ENCODE measurements around the gene TREML2.

The TREML2 gene

DNA sequence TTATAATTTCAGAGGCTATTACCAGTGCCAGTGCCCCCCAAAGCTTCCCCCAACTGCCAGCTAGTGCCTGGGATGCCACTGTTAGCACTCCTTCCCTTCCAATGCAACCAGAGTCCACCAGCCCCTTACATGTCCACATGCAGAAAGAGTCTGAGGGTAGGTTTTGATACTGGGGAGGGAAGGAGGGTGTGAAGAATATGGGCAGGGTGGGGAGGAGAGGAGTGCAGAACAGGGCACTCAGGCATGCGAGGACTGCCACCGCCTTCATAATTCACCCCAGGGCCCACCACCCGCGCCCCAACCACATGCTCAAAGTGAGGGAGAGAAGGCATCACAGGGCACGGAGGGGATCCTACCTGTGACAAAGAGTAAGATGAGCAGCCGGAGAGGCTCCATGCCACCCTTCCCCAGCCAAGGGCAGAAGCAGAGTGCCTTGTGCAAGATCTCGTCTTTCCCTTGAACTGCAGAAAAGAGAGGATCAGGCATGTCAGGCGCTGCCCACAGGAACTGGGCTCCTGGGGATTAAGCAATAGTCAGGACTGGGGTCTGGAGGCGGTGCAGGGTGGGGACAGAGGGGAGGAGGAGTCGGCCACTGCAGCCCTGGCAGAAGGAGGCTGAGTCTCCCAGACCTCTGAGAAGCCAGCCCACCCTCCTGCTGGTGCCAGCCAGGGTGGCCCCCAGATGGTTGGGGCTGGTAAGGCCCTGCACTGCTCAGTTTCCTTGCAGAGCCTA lies 38.1 kb downstream of the TREML2 start, which contains the start of gene TREM2:
Gene TREM2 (minus strand): TSS at position 430 of the 732 bp plus-strand sequence. CDS start 34 bp downstream, at position 396.
- no peak within 1 kb of the TSS for H3K4me3 ChIP-seq (ENCODE audit: low read depth, low read length)
- CTCF ChIA-PET = no interaction called here
- H3K4me1 ChIP-seq (ENCODE audit: control insufficient read depth, insufficient read depth, low read length) = no peaks in the 10 kb centered on the region
- TF ChIP-seq EGR2 (tag by site-specific recombination; IDR thresholded peaks at IDR 0.05; ENCODE audit: low read depth) = 0 out of 2 replicates have a peak, but pooled peaks have one; percentile 22
- peak; percentile 55 for TF ChIP-seq ZFHX2 (tag by site-specific recombination; conservative IDR thresholded peaks at IDR 0.05)
- TF ChIP-seq WT1 (tag by site-specific recombination; IDR thresholded peaks at IDR 0.05) = no peak
- TF ChIP-seq ZBTB20 (tag by site-specific recombination; IDR thresholded peaks at IDR 0.05) = no peak
- H3K9me3 ChIP-seq (ENCODE audit: control insufficient read depth, insufficient read depth, low read depth, low read length) = no peaks in the 10 kb centered on the region
- POLR2A ChIA-PET = interaction anchor here (0.7 kb wide), 1 partner anchor 42 kb away, joined by 3 read pairs; no protein-coding TSS in a partner anchor
- no peak within 1 kb of the TSS for H3K27ac ChIP-seq (ENCODE audit: extremely low read depth, low read depth, low read length)
- H3K36me3 ChIP-seq (ENCODE audit: control insufficient read depth in 2 of 2, insufficient read depth in 1 of 2, low read length in 2 of 2) = no peaks in the 10 kb centered on the region

DNA sequence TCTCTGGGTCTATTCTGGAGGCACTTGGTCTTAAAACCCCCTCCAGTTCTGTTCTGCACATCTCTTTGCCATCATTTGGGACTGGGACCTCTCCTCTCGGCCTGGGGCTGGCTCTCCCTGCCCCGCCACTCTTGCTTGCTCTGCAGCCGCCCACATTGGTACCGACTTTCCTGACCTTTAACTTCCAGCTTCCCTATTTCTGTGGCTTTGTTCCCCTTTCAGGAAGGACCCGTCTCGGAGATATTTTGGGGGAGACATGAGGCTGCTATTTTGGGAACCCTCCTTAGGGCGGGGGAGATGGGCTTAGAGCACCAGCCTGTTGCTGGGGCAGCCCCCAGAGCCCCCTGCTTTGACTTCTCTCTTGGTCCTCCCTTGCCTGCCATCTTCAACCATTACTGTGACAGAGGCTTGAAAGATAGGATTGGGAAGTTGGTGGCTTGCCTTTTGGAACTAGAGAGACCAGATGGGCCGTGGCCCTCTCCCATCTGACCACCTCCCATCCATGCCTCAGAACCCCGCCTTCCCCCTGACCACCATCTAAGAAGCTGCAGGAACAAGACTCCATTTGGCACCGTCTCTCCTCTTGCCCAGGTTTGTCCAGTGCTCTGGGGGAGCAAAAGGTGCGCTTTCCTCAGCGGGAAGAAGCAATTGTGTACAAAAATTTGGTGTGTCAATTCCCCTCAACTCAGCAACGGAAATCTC lies 38.9 kb downstream of the TREML2 start:
- TF ChIP-seq, protein P1, sequence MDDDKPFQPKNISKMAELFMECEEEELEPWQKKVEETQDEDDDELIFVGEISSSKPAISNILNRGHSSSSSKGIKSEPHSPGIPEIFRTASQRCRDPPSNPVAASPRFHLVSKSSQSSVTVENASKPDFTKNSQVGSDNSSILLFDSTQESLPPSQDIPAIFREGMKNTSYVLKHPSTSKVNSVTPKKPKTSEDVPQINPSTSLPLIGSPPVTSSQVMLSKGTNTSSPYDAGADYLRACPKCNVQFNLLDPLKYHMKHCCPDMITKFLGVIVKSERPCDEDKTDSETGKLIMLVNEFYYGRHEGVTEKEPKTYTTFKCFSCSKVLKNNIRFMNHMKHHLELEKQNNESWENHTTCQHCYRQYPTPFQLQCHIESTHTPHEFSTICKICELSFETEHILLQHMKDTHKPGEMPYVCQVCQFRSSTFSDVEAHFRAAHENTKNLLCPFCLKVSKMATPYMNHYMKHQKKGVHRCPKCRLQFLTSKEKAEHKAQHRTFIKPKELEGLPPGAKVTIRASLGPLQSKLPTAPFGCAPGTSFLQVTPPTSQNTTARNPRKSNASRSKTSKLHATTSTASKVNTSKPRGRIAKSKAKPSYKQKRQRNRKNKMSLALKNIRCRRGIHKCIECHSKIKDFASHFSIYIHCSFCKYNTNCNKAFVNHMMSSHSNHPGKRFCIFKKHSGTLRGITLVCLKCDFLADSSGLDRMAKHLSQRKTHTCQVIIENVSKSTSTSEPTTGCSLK (tag by site-specific recombination; IDR thresholded peaks at IDR 0.05) = no peak
- TF ChIP-seq SP7 (tag by site-specific recombination; IDR thresholded peaks at IDR 0.05) (no peak), KLF16 (tag by site-specific recombination; IDR thresholded peaks at IDR 0.05) (no peak), SP3 (tag by site-specific recombination; IDR thresholded peaks at IDR 0.05) (no peak), ZNF335 (tag by site-specific recombination; conservative IDR thresholded peaks at IDR 0.05) (no peak), ZNF292 (tag by site-specific recombination; IDR thresholded peaks at IDR 0.05; ENCODE audit: borderline replicate concordance, low read depth) (no peak), ZSCAN23 (tag by site-specific recombination; IDR thresholded peaks at IDR 0.05) (no peak), ZNF558 (tag by site-specific recombination; IDR thresholded peaks at IDR 0.05) (no peak), ZFP37 (tag by site-specific recombination; IDR thresholded peaks at IDR 0.05) (no peak), ZNF623 (tag by site-specific recombination; IDR thresholded peaks at IDR 0.05) (no peak)
- TF ChIP-seq, protein P2, sequence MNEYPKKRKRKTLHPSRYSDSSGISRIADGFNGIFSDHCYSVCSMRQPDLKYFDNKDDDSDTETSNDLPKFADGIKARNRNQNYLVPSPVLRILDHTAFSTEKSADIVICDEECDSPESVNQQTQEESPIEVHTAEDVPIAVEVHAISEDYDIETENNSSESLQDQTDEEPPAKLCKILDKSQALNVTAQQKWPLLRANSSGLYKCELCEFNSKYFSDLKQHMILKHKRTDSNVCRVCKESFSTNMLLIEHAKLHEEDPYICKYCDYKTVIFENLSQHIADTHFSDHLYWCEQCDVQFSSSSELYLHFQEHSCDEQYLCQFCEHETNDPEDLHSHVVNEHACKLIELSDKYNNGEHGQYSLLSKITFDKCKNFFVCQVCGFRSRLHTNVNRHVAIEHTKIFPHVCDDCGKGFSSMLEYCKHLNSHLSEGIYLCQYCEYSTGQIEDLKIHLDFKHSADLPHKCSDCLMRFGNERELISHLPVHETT (tag by site-specific recombination; IDR thresholded peaks at IDR 0.05) = no peak
- TF ChIP-seq, protein P3, sequence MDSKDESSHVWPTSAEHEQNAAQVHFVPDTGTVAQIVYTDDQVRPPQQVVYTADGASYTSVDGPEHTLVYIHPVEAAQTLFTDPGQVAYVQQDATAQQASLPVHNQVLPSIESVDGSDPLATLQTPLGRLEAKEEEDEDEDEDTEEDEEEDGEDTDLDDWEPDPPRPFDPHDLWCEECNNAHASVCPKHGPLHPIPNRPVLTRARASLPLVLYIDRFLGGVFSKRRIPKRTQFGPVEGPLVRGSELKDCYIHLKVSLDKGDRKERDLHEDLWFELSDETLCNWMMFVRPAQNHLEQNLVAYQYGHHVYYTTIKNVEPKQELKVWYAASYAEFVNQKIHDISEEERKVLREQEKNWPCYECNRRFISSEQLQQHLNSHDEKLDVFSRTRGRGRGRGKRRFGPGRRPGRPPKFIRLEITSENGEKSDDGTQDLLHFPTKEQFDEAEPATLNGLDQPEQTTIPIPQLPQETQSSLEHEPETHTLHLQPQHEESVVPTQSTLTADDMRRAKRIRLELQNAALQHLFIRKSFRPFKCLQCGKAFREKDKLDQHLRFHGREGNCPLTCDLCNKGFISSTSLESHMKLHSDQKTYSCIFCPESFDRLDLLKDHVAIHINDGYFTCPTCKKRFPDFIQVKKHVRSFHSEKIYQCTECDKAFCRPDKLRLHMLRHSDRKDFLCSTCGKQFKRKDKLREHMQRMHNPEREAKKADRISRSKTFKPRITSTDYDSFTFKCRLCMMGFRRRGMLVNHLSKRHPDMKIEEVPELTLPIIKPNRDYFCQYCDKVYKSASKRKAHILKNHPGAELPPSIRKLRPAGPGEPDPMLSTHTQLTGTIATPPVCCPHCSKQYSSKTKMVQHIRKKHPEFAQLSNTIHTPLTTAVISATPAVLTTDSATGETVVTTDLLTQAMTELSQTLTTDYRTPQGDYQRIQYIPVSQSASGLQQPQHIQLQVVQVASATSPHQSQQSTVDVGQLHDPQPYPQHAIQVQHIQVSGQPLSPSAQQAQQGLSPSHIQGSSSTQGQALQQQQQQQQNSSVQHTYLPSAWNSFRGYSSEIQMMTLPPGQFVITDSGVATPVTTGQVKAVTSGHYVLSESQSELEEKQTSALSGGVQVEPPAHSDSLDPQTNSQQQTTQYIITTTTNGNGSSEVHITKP (tag by site-specific recombination; IDR thresholded peaks at IDR 0.05) = no peak
- TF ChIP-seq, protein P4, sequence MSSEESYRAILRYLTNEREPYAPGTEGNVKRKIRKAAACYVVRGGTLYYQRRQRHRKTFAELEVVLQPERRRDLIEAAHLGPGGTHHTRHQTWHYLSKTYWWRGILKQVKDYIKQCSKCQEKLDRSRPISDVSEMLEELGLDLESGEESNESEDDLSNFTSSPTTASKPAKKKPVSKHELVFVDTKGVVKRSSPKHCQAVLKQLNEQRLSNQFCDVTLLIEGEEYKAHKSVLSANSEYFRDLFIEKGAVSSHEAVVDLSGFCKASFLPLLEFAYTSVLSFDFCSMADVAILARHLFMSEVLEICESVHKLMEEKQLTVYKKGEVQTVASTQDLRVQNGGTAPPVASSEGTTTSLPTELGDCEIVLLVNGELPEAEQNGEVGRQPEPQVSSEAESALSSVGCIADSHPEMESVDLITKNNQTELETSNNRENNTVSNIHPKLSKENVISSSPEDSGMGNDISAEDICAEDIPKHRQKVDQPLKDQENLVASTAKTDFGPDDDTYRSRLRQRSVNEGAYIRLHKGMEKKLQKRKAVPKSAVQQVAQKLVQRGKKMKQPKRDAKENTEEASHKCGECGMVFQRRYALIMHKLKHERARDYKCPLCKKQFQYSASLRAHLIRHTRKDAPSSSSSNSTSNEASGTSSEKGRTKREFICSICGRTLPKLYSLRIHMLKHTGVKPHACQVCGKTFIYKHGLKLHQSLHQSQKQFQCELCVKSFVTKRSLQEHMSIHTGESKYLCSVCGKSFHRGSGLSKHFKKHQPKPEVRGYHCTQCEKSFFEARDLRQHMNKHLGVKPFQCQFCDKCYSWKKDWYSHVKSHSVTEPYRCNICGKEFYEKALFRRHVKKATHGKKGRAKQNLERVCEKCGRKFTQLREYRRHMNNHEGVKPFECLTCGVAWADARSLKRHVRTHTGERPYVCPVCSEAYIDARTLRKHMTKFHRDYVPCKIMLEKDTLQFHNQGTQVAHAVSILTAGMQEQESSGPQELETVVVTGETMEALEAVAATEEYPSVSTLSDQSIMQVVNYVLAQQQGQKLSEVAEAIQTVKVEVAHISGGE (tag by site-specific recombination; conservative IDR thresholded peaks at IDR 0.05; ENCODE audit: low read depth) = no peak
- TF ChIP-seq, protein P5, sequence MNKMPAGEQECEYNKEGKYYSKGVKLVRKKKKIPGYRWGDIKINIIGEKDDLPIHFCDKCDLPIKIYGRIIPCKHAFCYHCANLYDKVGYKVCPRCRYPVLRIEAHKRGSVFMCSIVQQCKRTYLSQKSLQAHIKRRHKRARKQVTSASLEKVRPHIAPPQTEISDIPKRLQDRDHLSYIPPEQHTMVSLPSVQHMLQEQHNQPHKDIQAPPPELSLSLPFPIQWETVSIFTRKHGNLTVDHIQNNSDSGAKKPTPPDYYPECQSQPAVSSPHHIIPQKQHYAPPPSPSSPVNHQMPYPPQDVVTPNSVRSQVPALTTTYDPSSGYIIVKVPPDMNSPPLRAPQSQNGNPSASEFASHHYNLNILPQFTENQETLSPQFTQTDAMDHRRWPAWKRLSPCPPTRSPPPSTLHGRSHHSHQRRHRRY (tag by site-specific recombination; IDR thresholded peaks at IDR 0.05) = no peak
- Histone ChIP-seq H3K4me3 (ENCODE audit: low read depth, low read length) (no peak overlapping the region), H3K9me3 (ENCODE audit: control insufficient read depth, insufficient read depth, low read depth, low read length) (no peaks in the 10 kb centered on the region), H3K36me3 (ENCODE audit: control insufficient read depth in 2 of 2, insufficient read depth in 1 of 2, low read length in 2 of 2) (no peaks in the 10 kb centered on the region), H3K4me1 (ENCODE audit: control insufficient read depth, insufficient read depth, low read length) (no peaks in the 10 kb centered on the region), H3K27ac (ENCODE audit: extremely low read depth, low read depth, low read length) (no peak overlapping the region)
- CTCF ChIA-PET = no interaction called here
- POLR2A ChIA-PET = interaction anchor here (0.8 kb wide), 1 partner anchor 10 kb away, joined by 3 read pairs; no protein-coding TSS in a partner anchor
